BE2C (cell line): ENCODE results near the gene TELO2.
A peak's percentile ranks its signal among the peaks of the same experiment; 100 is the strongest.

Experiments
- DNase-seq: peaks from one replicate; pipeline ENCODE4 v3.0.0-alpha.2; 2020
- H3K27me3 ChIP-seq: fragments of 250-450 bp; sonication (Bioruptor Pico); 2 replicates; pipeline ENCODE4 v1.5.1; 2020; ENCODE audit warnings: mild to moderate bottlenecking
- H3K36me3 ChIP-seq: fragments of 250-450 bp; sonication (Bioruptor Pico); 2 replicates; pipeline ENCODE4 v1.5.1; 2020; ENCODE audit warnings: mild to moderate bottlenecking
- H3K4me1 ChIP-seq: fragments of 250-450 bp; sonication (Bioruptor Pico); 2 replicates; pipeline ENCODE4 v1.5.1; 2020
- H3K4me3 ChIP-seq: 2 replicates; pipeline ENCODE4 v1.5.1; 2011; ENCODE audit warnings: low read depth, low read length
- H3K9me3 ChIP-seq: fragments of 250-450 bp; sonication (Bioruptor Pico); 2 replicates; pipeline ENCODE4 v1.5.1; 2020
- CTCF ChIP-seq: IDR thresholded peaks from 2 replicates; pipeline ENCODE4 v1.5.1; 2012; ENCODE audit warnings: mild to moderate bottlenecking, low read depth, low read length

The TELO2 gene

GRCh38 chr16:1446296-1447080 lies 46.7 kb upstream of the TELO2 start:
- H3K4me1 ChIP-seq, result no peaks in the 10 kb centered on the region
- no peak overlapping the region for H3K4me3 ChIP-seq
- H3K36me3 ChIP-seq, result peaks cover 19% of the 10 kb centered on the region
- TF ChIP-seq CTCF, result no peak
- H3K27me3 ChIP-seq, result no peaks in the 10 kb centered on the region
- no peaks in the 10 kb centered on the region for H3K9me3 ChIP-seq
- DNase-seq, result no peak

- Histone ChIP-seq H3K36me3 (peaks cover 31% of the 10 kb centered on the region), H3K4me3 (no peak overlapping the region), H3K4me1 (no peaks in the 10 kb centered on the region), H3K27me3 (no peaks in the 10 kb centered on the region), H3K9me3 (no peaks in the 10 kb centered on the region)
- DNase-seq, result no peak
- no peak for TF ChIP-seq CTCF
Measured at GRCh38 chr16:1447965-1448364, 45.2 kb upstream of the TELO2 start.

- Histone ChIP-seq H3K27me3 (no peaks in the 10 kb centered on the region), H3K4me3 (no peak overlapping the region), H3K4me1 (no peaks in the 10 kb centered on the region), H3K9me3 (no peaks in the 10 kb centered on the region), H3K36me3 (peaks cover 36% of the 10 kb centered on the region)
- TF ChIP-seq CTCF, result no peak
- DNase-seq, result no peak
Measured at GRCh38 chr16:1448536-1449116, 44.5 kb upstream of the TELO2 start.

- DNase-seq, result no peak
- H3K4me3 ChIP-seq, result no peak overlapping the region
- H3K9me3 ChIP-seq, result no peaks in the 10 kb centered on the region
- H3K4me1 ChIP-seq, result no peaks in the 10 kb centered on the region
- H3K36me3 ChIP-seq, result peaks cover 37% of the 10 kb centered on the region
- no peak for TF ChIP-seq CTCF
- H3K27me3 ChIP-seq, result no peaks in the 10 kb centered on the region
Measured at GRCh38 chr16:1449201-1449788, 43.9 kb upstream of the TELO2 start.

GRCh38 chr16:1450218-1450617 lies 42.9 kb upstream of the TELO2 start:
- peaks cover 37% of the 10 kb centered on the region for H3K36me3 ChIP-seq
- no peaks in the 10 kb centered on the region for H3K9me3 ChIP-seq
- H3K4me1 ChIP-seq, result no peaks in the 10 kb centered on the region
- H3K27me3 ChIP-seq, result no peaks in the 10 kb centered on the region
- H3K4me3 ChIP-seq, result no peak overlapping the region
- peak; percentile 22 for TF ChIP-seq CTCF
- no peak for DNase-seq

- H3K4me1 ChIP-seq, result no peaks in the 10 kb centered on the region
Measured at GRCh38 chr16:1450841-1451240, 42.3 kb upstream of the TELO2 start.

More at GRCh38 chr16:1450841-1451240, 42.3 kb upstream of the TELO2 start:
- no peaks in the 10 kb centered on the region for H3K27me3 ChIP-seq
- no peak for DNase-seq
- H3K36me3 ChIP-seq, result peaks cover 37% of the 10 kb centered on the region
- TF ChIP-seq CTCF, result no peak
- no peak overlapping the region for H3K4me3 ChIP-seq
- no peaks in the 10 kb centered on the region for H3K9me3 ChIP-seq
